ENCODE results near the gene DLGAP4.

DLGAP4 gene

GRCh38 chr20:36421641-36422040 is 115.5 kb downstream of the DLGAP4 start:
- H3K9ac ChIP-seq, result no peak overlapping the region
- H3K79me2 ChIP-seq (ENCODE audit: insufficient read depth, low read depth), result no peaks in the 10 kb centered on the region
- no peak overlapping the region for H3K27ac ChIP-seq
- H3K4me3 ChIP-seq (IDR thresholded peaks at IDR 0.05; ENCODE audit: insufficient read depth, low read depth, low read length), result no peak overlapping the region
- peaks cover 18% of the 10 kb centered on the region; the same call in 1 of the 2 replicates for H3K27me3 ChIP-seq (ENCODE audit: insufficient read depth, low read depth)
- no peaks in the 10 kb centered on the region for H4K20me1 ChIP-seq (ENCODE audit: insufficient read depth)
- H3K4me1 ChIP-seq (ENCODE audit: low read depth, poor library complexity, severe bottlenecking), result no peaks in the 10 kb centered on the region
- no peaks in the 10 kb centered on the region for H3K36me3 ChIP-seq (ENCODE audit: insufficient read depth)
- no peak overlapping the region for H3K4me2 ChIP-seq
- no peak overlapping the region for H2AFZ ChIP-seq (ENCODE audit: low read depth)
- no peak for TF ChIP-seq CTCF (conservative IDR thresholded peaks at IDR 0.05; ENCODE audit: low read depth, low read length)

GRCh38 chr20:36424314-36424713 is 118.2 kb downstream of the DLGAP4 start:
- Histone ChIP-seq H3K79me2 (ENCODE audit: insufficient read depth, low read depth) (no peaks in the 10 kb centered on the region), H3K9ac (no peak overlapping the region), H4K20me1 (ENCODE audit: insufficient read depth) (no peaks in the 10 kb centered on the region), H2AFZ (ENCODE audit: low read depth) (no peak overlapping the region), H3K27ac (no peak overlapping the region), H3K36me3 (ENCODE audit: insufficient read depth) (no peaks in the 10 kb centered on the region), H3K4me1 (ENCODE audit: low read depth, poor library complexity, severe bottlenecking) (no peaks in the 10 kb centered on the region), H3K4me2 (no peak overlapping the region), H3K4me3 (IDR thresholded peaks at IDR 0.05; ENCODE audit: insufficient read depth, low read depth, low read length) (no peak overlapping the region), H3K27me3 (ENCODE audit: insufficient read depth, low read depth) (peaks cover 18% of the 10 kb centered on the region; the same call in 1 of the 2 replicates)
- TF ChIP-seq CTCF (conservative IDR thresholded peaks at IDR 0.05; ENCODE audit: low read depth, low read length), result no peak

DNA sequence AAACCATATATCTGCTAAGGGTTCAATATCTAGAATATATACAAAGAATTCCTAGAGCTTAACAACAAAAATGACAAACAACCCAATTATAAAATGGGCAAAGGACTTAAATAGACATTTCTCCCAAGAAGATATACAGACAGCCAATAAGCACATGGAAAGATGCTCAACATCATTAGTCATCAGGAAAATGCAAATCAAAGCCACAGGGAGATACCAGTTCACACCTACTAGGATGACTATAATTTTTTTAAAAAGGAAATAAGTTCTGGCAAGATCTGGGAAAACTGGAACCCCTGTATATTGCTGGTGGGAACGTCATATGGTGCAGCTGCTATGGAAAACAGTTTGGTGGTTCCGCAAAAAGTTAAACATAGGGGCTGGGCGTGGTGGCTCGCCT is 119.0 kb downstream of the DLGAP4 start:
- H3K36me3 ChIP-seq (ENCODE audit: insufficient read depth), result no peaks in the 10 kb centered on the region
- H3K4me3 ChIP-seq (IDR thresholded peaks at IDR 0.05; ENCODE audit: insufficient read depth, low read depth, low read length), result no peak overlapping the region
- H3K27ac ChIP-seq, result no peak overlapping the region
- TF ChIP-seq CTCF (conservative IDR thresholded peaks at IDR 0.05; ENCODE audit: low read depth, low read length), result no peak
- no peaks in the 10 kb centered on the region for H3K79me2 ChIP-seq (ENCODE audit: insufficient read depth, low read depth)
- H3K27me3 ChIP-seq (ENCODE audit: insufficient read depth, low read depth), result peaks cover 12% of the 10 kb centered on the region; the same call in 1 of the 2 replicates
- no peak overlapping the region for H3K4me2 ChIP-seq
- no peaks in the 10 kb centered on the region for H3K4me1 ChIP-seq (ENCODE audit: low read depth, poor library complexity, severe bottlenecking)
- H2AFZ ChIP-seq (ENCODE audit: low read depth), result no peak overlapping the region
- H4K20me1 ChIP-seq (ENCODE audit: insufficient read depth), result no peaks in the 10 kb centered on the region
- H3K9ac ChIP-seq, result no peak overlapping the region

DNA sequence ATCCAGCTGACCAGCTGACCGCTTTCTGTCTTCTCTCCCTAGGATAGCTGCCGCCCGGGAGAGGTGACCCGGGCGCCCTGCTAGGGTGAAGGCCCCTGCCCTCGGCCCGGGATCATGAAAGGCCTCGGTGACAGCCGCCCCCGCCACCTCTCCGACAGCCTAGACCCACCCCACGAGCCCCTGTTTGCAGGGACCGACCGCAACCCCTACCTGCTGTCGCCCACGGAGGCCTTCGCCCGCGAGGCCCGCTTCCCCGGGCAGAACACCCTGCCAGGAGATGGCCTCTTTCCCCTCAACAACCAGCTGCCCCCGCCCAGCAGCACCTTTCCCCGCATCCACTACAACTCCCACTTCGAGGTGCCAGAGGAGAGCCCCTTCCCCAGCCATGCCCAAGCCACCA is 125.5 kb downstream of the DLGAP4 start:
- Histone ChIP-seq H3K27me3 (ENCODE audit: insufficient read depth, low read depth) (no peaks in the 10 kb centered on the region), H4K20me1 (ENCODE audit: insufficient read depth) (no peaks in the 10 kb centered on the region), H3K36me3 (ENCODE audit: insufficient read depth) (no peaks in the 10 kb centered on the region), H3K79me2 (ENCODE audit: insufficient read depth, low read depth) (no peaks in the 10 kb centered on the region), H3K4me1 (ENCODE audit: low read depth, poor library complexity, severe bottlenecking) (no peaks in the 10 kb centered on the region), H3K4me2 (no peak overlapping the region), H3K9ac (no peak overlapping the region), H3K4me3 (IDR thresholded peaks at IDR 0.05; ENCODE audit: insufficient read depth, low read depth, low read length) (no peak overlapping the region), H3K27ac (no peak overlapping the region), H2AFZ (ENCODE audit: low read depth) (no peak overlapping the region)
- TF ChIP-seq CTCF (conservative IDR thresholded peaks at IDR 0.05; ENCODE audit: low read depth, low read length), result no peak
